ENCODE results near the gene NCK1.

The NCK1 gene

DNA sequence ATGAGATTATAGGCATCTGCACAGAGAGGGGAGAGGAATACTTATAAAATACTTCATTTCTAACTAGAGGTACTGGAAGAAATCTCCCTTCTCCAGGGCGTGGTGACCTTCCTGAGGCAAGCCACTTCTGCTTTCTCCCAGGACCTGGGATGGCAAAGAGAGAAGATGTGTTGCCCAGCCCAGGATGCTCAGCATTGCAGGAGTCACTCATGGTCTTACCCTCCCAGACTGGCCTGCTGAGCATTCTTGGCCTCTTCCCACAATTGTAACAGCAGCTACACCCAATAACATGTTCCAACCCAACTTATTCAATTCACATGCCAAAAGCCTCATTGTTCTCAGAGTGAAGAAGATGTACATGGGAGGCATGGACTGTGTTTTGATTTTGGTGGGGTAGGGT lies 133.6 kb downstream of the NCK1 start:
- H3K27ac ChIP-seq (ENCODE audit: low read depth, low read length, poor library complexity, severe bottlenecking) = no peak overlapping the region
- H2AFZ ChIP-seq (ENCODE audit: low read length) = no peak overlapping the region
- no peaks in the 10 kb centered on the region for H4K20me1 ChIP-seq (ENCODE audit: insufficient read depth, low read length)
- TF ChIP-seq EZH2 (IDR thresholded peaks at IDR 0.05; ENCODE audit: borderline replicate concordance, low read length) = no peak
- TF ChIP-seq, protein P1, sequence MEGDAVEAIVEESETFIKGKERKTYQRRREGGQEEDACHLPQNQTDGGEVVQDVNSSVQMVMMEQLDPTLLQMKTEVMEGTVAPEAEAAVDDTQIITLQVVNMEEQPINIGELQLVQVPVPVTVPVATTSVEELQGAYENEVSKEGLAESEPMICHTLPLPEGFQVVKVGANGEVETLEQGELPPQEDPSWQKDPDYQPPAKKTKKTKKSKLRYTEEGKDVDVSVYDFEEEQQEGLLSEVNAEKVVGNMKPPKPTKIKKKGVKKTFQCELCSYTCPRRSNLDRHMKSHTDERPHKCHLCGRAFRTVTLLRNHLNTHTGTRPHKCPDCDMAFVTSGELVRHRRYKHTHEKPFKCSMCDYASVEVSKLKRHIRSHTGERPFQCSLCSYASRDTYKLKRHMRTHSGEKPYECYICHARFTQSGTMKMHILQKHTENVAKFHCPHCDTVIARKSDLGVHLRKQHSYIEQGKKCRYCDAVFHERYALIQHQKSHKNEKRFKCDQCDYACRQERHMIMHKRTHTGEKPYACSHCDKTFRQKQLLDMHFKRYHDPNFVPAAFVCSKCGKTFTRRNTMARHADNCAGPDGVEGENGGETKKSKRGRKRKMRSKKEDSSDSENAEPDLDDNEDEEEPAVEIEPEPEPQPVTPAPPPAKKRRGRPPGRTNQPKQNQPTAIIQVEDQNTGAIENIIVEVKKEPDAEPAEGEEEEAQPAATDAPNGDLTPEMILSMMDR (IDR thresholded peaks at IDR 0.05; ENCODE audit: low read length) = no peak
- no peak overlapping the region for H3K4me2 ChIP-seq (ENCODE audit: low read length)
- no peaks in the 10 kb centered on the region for H3K4me1 ChIP-seq (ENCODE audit: insufficient read depth, low read length, severe bottlenecking)
- no peak overlapping the region for H3K4me3 ChIP-seq (ENCODE audit: low read depth, low read length, poor library complexity, severe bottlenecking)
- no peaks in the 10 kb centered on the region for H3F3A ChIP-seq (ENCODE audit: insufficient read depth, low read length)
- no peaks in the 10 kb centered on the region for H3K9me3 ChIP-seq (ENCODE audit: low read length)
- H3K27me3 ChIP-seq (ENCODE audit: insufficient read depth, low read length) = no peaks in the 10 kb centered on the region
- H3K9me2 ChIP-seq (ENCODE audit: low read depth, low read length) = no peaks in the 10 kb centered on the region
- no peak overlapping the region for H3K9ac ChIP-seq (ENCODE audit: low read length)
- no peaks in the 10 kb centered on the region for H3K79me2 ChIP-seq (ENCODE audit: insufficient read depth, low read length)
- H3K36me3 ChIP-seq (ENCODE audit: insufficient read depth, low read length) = no peaks in the 10 kb centered on the region
